Right atrium auricular region (tissue), 2 donors: ENCODE data around the gene TPSD1. TPM values are rescaled to one million over a fixed set of nuclear protein-coding genes. Genes with fewer than 3 reads are reported as not detected.
"Not testable (repeated sequence)": the region's sequence is repeated elsewhere in the genome, so short reads cannot be mapped to it uniquely, and the experiment has no call there.

ENCODE experiments used
- DNase-seq: peaks from one replicate; pipeline ENCODE4 v3.0.0-alpha.2; 2019; ENCODE audit warnings: low spot score
- H3K27ac ChIP-seq, 2 donors: fragments of 200-600 bp; sonication (generic); 1 replicate in 1 of 2; 2 replicates in 1 of 2; pipeline ENCODE4 v1.5.1; 2016 to 2019
- H3K27me3 ChIP-seq, 2 donors: fragments of 200-600 bp; sonication (generic); one replicate each; pipeline versions ENCODE4 v1.5.1 to v1.6.0; 2017 to 2019
- H3K36me3 ChIP-seq: fragments of 200-600 bp; sonication (generic); one replicate; pipeline ENCODE4 v1.5.1; 2016
- H3K4me1 ChIP-seq, 2 donors: fragments of 200-600 bp; sonication (generic); one replicate each; pipeline versions ENCODE4 v1.5.1 to v1.6.0; 2017 to 2019
- H3K4me3 ChIP-seq, 2 donors: fragments of 200-600 bp; sonication (generic); 1 replicate in 1 of 2; 2 replicates in 1 of 2; pipeline ENCODE4 v1.5.1; 2017 to 2019; ENCODE audit warnings: mild to moderate bottlenecking in 1 of 2, moderate library complexity in 1 of 2
- H3K9me3 ChIP-seq, 2 donors: fragments of 200-600 bp; sonication (generic); one replicate each; pipeline ENCODE4 v1.5.1; 2019
- total RNA-seq, 2 donors: library from RNA; depleted of rRNA; stranded (reverse); fragments of >200 nt; gene quantifications; one replicate each; pipeline ENCODE4 v1.1.0, GENCODE V29; 2016
- TF ChIP-seq, protein P1 (sequence below), 2 donors: fragments of 200-600 bp; sonication (generic); IDR thresholded peaks; one replicate each; pipeline ENCODE4 v1.5.1; 2019; ENCODE audit warnings: antibody characterized with exemption in 2 of 2

TPSD1 gene
- total RNA-seq, 2 donors from 2014 or later = 0.63 TPM; not detected in 1

DNA sequence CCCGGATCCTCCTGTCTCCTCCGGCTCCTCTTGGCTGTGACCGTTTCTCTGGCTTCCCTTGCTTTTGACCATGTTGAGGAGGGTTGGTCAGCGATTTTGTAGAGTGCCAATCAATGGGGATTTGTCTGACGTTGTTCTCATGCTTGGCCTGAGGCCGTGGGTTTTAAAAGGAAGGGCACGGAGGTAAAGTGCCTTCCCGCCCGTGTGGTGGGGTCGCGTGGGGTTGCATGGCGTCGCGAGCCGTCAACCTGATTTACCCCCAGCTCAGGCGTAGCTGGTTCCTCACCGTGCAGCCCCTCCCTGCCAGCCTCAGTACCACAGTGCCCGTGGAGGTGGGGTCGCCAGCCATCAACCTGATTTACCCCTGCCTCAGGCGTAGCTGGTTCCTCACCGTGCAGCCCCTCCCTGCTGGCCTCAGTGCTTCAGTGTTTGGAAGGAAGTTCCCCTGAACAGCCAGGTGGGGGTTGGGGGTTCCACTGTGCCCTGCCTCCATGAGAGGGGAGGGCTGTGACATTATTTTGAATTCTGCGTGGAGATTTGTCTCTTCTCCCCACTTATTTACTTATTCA, 10.3 kb upstream of the TPSD1 start:
- Histone ChIP-seq H3K27me3 (no peaks in the 10 kb centered on the region), H3K27ac (no peak overlapping the region), H3K4me1 (no peaks in the 10 kb centered on the region), H3K9me3 (no peaks in the 10 kb centered on the region), H3K36me3 (no peaks in the 10 kb centered on the region), H3K4me3 (no peak overlapping the region)
- TF ChIP-seq, protein P1, sequence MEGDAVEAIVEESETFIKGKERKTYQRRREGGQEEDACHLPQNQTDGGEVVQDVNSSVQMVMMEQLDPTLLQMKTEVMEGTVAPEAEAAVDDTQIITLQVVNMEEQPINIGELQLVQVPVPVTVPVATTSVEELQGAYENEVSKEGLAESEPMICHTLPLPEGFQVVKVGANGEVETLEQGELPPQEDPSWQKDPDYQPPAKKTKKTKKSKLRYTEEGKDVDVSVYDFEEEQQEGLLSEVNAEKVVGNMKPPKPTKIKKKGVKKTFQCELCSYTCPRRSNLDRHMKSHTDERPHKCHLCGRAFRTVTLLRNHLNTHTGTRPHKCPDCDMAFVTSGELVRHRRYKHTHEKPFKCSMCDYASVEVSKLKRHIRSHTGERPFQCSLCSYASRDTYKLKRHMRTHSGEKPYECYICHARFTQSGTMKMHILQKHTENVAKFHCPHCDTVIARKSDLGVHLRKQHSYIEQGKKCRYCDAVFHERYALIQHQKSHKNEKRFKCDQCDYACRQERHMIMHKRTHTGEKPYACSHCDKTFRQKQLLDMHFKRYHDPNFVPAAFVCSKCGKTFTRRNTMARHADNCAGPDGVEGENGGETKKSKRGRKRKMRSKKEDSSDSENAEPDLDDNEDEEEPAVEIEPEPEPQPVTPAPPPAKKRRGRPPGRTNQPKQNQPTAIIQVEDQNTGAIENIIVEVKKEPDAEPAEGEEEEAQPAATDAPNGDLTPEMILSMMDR (IDR thresholded peaks at IDR 0.05) = no peak
- DNase-seq = no peak

DNA sequence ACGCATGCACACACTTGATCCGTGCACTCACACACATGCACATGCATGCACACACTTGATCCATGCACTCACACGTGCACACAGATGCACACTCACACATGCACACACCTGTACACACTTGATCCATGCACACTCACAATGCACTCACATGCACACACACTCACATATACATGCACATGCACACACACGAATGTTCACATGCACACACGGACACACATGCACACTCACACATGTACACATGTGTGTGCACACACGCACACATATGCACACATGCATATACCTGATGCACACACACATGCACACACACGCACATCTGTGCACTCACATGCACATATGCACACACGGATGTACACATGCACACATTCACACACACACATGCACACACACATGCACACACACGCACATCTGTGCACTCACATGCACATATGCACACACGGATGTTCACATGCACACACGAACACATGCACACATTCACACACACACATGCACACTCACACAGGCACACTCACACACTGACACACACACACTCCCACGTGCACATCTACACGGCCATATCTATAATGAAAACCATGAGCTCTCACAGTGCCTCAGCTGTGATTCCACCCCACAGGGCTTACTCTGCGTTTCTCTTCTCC, 7.8 kb upstream of the TPSD1 start:
- H3K27ac ChIP-seq, H3K9me3 ChIP-seq, H3K4me3 ChIP-seq, H3K27me3 ChIP-seq, H3K4me1 ChIP-seq, H3K36me3 ChIP-seq, DNase-seq: not testable (repeated sequence)

DNA sequence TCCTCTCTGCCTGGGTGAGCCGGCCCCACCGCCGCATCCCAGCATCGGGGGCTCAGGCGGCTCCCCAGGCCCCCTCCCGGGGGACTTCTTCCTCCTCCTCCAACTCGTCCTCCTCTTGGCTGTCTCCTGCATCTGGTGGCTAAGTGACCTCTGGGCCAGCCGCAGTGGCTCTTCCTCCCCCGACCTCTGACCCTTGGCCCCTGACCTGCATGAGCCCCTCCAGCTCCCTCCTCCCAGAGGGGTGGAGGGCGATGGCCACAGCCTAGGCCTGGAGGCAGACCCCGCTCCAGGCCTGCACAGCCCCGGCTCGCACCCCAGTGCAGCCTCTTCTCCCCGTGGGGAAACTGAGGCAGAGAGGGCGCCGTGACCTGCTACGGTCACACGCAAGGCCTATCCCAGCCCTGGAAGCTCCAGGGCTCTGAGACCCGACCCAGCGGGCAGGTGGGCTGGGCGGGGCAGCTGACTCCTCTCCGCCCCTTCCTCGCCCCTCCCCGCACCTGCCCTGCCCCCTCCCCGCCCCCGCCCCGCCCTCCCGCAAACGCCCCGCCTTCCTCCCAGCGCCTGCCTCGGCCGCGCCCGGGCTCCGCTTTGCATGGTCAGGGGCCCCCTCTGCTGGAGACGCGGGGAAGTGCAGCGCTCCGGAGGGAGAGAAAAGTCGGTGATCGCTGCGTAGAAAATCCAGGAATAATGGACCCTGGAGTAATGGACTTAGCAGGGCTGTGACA, 6.7 kb upstream of the TPSD1 start:
- H3K36me3 ChIP-seq, DNase-seq, H3K4me1 ChIP-seq, H3K27ac ChIP-seq, H3K4me3 ChIP-seq, H3K27me3 ChIP-seq, H3K9me3 ChIP-seq: not testable (repeated sequence)

DNA sequence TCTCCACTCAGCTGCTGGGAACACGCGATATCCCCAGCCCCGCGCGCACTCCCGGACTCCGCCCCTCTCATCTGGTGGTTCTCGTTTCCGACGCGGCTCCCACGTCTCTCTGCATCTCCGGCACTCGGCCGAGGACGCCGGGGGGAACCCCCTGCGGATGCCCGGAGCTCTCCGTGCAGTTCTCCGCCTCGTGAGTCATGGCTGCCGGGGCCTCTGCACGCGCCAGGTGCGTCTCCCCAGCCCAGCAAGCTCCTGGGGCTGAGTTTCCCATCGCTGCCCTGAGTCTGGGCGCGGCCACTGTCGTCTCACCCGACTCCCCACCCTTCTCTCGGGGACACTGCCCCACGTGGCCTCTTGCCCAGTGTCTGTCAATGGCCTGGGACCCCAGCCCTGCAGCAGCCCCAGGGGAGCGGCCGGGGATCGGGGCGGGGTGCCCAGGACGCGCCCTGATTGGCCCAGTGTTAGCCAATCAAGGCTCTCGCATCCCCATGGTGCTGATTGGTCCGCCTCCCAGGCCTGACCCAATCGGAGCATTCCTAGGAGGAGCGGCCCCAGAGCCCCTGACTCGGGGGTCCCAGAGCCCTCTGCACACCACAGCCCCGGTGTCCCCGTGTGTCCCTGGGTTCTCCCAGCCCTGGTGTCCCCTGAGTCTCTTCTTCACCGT, 2.0 kb upstream of the TPSD1 start:
- DNase-seq, H3K4me3 ChIP-seq, H3K27me3 ChIP-seq, H3K9me3 ChIP-seq, H3K4me1 ChIP-seq, H3K36me3 ChIP-seq, H3K27ac ChIP-seq: not testable (repeated sequence)

DNA sequence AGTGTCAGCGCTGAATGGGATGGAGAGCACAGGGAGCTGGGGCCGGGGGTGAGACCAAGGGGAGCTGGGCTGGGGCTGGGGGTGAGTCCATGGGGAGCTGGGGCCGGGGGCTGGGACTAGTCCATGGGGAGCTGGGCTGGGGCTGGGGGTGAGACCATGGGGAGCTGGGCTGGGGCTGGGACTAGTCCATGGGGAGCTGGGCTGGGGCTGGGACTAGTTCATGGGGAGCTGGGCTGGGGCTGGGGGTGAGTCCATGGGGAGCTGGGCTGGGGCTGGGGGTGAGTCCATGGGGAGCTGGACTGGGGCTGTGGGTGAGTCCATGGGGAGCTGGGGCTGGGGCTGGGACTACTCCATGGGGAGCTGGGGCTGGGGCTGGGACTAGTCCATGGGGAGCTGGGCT, 1.0 kb upstream of the TPSD1 start:
- not testable (repeated sequence) for H3K27me3 ChIP-seq, H3K4me1 ChIP-seq, H3K9me3 ChIP-seq, H3K27ac ChIP-seq, H3K4me3 ChIP-seq, H3K36me3 ChIP-seq, DNase-seq

DNA sequence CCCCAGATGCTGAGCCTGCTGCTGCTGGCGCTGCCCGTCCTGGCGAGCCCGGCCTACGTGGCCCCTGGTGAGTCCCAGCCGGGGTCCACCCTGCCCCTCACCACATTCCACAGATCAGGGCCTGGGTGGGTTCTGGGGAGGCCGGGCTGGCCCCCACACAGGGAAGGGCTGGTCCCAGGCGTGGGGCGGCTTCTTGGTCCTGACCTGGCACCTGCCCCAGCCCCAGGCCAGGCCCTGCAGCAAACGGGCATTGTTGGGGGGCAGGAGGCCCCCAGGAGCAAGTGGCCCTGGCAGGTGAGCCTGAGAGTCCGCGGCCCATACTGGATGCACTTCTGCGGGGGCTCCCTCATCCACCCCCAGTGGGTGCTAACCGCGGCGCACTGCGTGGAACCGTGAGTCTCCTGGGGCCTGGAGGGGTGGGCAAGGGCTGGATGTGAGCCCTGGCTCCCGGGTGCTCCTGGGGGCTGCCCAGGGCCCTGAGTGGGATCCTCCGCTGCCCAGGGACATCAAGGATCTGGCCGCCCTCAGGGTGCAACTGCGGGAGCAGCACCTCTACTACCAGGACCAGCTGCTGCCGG, 516 bp downstream of the TPSD1 start:
- H3K36me3 ChIP-seq, H3K27me3 ChIP-seq, H3K27ac ChIP-seq, H3K4me3 ChIP-seq, H3K9me3 ChIP-seq, H3K4me1 ChIP-seq, DNase-seq: not testable (repeated sequence)

DNA sequence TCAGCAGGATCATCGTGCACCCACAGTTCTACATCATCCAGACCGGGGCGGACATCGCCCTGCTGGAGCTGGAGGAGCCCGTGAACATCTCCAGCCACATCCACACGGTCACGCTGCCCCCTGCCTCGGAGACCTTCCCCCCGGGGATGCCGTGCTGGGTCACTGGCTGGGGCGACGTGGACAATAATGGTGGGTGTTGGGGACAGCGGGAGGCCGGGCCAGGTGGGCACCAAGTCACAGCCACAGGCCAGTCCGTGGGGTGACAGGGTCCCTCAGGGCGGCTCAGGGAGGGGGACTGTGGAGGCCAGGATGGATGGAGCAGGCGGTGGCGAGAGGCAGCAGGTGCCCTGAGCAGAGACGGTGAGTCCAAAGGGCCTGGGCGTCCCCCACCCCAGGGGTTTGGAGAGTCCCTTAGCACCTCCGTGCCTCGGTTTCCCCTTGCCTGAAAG, 1.0 kb downstream of the TPSD1 start:
- H3K27me3 ChIP-seq = peaks cover 8 to 9% of the 10 kb centered on the region in 2 donors
- DNase-seq = no peak
- TF ChIP-seq, protein P1 (IDR thresholded peaks at IDR 0.05) = no peak

DNA sequence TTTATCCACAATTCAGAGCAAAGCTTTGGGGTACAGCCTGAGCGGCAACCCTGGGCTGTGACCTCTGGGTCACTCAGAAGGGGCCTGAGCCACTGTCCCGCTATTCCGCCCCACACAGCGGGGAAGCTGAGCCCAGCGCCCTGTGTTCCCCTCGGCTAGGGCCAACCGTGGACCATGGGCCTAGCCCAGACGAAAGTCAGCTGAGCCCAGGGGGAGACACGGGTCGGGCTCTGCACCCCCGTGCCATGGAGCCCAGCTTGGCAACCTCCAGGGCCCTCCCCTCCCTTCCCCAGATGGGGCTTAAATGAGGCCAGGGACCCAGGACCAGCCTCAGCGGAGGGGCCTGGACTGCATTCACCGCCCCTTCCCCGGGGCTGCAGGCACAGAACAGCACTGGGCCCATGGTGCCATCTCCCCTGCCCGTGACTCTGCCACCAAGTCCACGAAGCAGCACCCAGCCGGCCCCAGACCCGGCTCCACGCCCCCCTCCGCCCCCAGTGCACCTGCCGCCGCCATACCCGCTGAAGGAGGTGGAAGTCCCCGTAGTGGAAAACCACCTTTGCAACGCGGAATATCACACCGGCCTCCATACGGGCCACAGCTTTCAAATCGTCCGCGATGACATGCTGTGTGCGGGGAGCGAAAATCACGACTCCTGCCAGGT, 1.8 kb downstream of the TPSD1 start:
- no peaks in the 10 kb centered on the region for H3K4me1 ChIP-seq
- H3K36me3 ChIP-seq = no peaks in the 10 kb centered on the region
- H3K27me3 ChIP-seq = peaks cover 8 to 9% of the 10 kb centered on the region in 2 donors
- no peak for DNase-seq
- TF ChIP-seq, protein P1 (IDR thresholded peaks at IDR 0.05) = no peak
- H3K27ac ChIP-seq = no peak overlapping the region
- no peak overlapping the region for H3K4me3 ChIP-seq
- H3K9me3 ChIP-seq = no peaks in the 10 kb centered on the region

More for the DNA sequence above, 1.0 kb downstream of the TPSD1 start:
- Histone ChIP-seq H3K36me3 (no peaks in the 10 kb centered on the region), H3K9me3 (no peaks in the 10 kb centered on the region), H3K27ac (no peak overlapping the region), H3K4me1 (no peaks in the 10 kb centered on the region), H3K4me3 (no peak overlapping the region)
